Left renal cortex interstitium (tissue), 4 donors: ENCODE results near the gene KRT15. TPM values are rescaled to one million over a fixed set of nuclear protein-coding genes. Genes with fewer than 3 reads are reported as not detected.

Experiments
- DNase-seq, 4 donors: peaks; one replicate each; pipeline ENCODE4 v3.0.0-alpha.2; 2013; ENCODE audit warnings: low read depth in 4 of 4, low spot score in 2 of 4, missing footprints in 1 of 4
- polyA plus RNA-seq, 4 donors: library from polyadenylated mRNA; unstranded; fragments of 120-200 nt; gene quantifications; one replicate each; pipeline ENCODE4 v1.2.1, GENCODE V29; 2013; ENCODE audit not compliant: insufficient read length in 4 of 4

The KRT15 gene
- polyA plus RNA-seq, 4 donors: 0.49 to 2.6 (median 1.2) TPM

DNA sequence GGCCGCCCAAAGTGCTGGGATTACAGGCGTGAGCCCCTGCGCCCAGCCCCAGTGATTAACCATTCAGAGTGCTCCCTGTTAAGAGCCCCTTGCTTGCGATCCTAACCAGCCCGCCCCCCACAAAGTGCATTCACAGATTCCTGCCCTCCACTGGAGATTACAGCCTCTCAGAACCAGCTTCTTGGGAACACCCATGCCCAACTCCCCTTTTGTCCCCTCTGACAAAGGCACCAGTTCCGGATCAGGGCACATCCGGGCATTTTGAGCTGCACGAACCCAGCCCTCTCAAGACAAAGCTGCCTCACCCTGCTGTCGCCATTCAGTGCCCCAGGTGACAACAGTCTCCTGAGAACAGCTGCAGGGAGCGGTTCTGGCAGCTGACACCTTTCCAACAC, 10.3 kb upstream of the KRT15 start:
- DNase-seq: no peak

DNA sequence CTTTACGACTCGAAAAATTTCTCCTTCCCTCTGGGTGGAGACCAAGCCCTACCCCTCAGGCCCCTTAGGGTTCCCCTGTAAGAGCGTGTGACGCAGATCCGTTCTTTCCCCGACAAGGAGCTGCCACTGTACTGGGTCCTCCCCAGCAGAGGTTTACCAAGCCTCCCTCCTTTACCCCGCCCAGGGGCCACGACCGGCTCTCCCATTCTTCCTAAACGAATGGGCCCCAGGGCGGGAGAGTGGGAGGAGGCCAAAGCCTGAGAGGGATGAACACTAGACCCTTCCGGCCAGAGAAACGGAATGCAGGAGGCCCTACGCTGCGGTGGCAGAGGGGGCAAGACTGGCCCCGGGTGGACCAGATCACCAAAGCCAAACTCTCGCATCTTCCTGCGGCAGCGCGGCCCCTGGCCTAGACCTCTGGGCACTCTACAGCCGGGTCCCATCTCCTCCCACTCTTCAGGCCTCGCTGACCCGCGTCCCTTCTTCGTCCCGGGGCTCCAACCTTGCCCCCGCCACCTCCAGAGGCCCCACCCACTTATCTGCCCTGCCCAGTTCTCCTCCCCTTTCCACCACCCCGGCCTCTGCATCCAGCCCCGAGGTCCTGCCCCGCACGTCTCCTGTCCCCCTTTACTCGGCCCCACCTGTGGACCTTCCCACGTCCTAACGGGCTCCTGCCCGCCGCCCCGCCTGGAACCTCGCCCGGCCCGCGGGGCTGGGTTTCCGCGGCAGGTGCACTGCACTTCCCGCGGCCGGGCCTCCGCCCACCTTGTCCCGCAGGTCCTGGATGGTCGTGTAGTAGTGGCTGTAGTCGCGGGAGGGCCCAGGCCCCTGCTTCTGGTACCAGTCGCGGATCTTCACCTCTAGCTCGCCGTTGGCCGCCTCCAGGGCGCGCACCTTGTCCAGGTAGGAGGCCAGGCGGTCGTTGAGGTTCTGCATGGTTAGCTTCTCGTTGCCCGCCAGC, 8.7 kb upstream of the KRT15 start:
- no peak for DNase-seq

DNA sequence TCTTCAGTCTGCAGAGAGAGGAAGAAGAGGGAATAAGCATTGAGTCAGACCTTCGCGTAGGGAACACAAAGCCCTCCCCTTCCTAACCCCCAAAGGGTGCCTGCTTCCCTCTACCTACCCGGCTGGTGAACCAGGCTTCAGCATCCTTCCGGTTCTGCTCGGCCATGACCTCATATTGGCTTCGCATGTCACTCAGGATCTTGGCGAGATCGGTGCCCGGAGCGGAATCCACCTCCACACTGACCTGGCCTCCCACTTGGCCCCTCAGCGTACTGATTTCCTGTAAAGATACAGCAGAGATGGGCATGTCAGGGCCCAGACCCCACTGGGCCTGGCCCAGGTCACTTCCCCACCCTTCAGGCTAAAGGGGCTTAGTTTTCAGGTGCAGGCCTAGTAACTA, 5.6 kb upstream of the KRT15 start:
- DNase-seq: no peak

DNA sequence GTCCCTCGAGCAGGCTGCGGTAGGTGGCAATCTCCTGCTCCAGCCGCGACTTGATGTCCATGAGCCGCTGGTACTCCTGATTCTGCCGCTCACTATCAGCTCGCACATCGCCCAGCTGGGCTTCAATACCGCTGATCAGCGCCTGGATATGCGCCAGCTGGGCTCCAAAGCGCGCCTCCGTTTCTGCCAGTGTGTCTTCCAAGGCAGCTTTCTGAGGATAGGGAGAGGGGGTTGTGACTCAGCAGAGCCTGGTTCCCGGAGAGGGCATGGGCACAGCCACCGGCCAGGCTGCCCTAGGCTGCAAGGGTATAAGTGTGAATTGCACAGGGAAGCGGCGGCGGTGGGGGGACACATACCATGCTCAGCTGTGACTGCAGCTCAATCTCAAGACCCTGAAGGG, 5.1 kb upstream of the KRT15 start:
- DNase-seq: no peak

DNA sequence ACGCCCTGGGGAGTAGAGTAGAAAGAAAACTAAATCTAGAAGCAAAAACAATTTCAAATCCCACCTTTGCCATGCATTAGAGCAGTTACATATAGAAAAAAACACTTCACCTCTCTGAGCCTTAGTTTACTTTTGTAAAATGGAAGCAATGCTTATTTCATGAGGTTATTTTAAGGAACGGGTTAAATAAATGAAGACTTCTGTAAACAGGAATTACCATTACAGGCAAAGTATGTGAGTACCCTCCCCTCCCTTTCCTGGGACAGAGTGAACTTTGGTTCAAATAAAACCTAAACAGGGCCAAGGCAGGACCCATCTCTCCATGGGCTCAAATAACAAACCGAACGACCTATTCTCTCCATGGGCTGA, 4.5 kb upstream of the KRT15 start:
- DNase-seq: no peak

DNA sequence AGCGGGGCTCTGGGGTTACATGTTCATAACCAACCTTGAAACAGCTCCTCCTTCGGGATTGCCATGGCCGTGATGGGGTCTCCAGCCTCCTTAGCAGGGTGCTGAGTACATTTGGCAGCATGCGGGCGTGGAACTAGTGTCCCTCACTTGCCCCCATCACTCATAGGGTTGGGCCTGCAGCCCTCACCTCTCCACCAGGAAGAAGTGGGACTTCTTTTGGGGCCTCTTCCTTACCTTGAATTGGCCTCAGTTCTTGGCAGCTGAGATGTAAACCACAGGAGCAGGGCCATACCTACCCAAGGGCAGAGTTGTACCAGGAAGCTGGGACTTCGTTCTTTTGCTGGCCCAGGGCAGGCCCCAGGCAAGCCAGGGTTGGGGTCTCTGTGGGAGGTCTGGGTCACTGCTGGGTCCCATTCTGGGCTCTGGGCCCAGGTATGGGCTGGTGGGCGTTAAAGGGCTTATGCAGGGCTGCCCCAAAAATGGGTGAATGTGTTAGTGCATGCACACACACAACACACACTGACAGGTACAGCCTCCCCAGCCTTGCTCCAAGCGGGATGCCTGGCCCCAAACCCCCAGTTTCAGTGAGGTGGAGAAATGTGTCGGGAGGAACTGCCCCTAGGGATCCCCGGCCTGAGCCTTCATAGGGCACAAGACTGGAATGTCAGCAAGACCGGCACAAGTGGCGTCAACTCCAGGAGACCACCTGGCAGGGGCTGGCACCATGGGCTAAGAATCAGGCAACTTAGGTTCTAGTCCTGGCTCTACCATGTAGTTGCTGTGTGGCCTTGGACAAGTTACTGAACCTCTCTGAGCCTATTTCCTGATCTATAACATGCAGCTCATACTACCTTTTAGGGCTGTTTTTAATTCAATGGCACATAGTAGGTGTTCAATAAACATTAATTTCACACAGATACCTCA, 3.9 kb upstream of the KRT15 start:
- DNase-seq: no peak

DNA sequence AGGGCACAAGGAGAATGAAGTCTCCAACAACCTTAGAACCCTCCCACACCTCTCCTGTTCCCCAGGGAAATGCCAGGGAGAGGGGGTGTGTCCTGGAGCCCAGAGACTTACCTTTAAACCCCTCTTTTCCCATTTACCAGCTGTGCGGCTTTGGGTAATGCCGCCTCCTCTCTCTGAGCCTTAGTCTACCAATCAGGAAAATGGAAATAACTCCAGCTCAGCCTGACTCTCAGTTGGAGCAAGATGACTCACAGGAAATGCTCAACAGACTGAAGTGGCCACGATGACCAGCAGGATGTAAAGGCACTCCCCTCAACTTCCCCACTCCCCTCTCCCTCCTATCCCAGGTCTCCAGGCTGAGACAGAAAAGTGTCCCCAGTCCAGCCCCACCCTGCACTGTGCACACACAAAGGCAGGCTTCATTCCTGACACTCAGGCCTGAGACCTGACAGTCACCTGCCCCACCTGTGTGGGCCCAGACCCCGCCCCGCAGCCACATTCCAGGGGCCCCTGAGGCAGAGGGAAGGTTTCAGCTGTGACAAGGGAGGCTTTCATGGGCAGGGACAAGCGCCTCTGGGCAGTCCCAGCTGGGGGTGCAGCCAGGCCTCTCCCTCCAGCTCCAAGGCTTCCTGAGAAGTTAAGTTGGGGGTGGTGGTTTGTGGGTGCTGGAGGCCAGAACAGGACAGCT, 3.0 kb upstream of the KRT15 start:
- no peak for DNase-seq

DNA sequence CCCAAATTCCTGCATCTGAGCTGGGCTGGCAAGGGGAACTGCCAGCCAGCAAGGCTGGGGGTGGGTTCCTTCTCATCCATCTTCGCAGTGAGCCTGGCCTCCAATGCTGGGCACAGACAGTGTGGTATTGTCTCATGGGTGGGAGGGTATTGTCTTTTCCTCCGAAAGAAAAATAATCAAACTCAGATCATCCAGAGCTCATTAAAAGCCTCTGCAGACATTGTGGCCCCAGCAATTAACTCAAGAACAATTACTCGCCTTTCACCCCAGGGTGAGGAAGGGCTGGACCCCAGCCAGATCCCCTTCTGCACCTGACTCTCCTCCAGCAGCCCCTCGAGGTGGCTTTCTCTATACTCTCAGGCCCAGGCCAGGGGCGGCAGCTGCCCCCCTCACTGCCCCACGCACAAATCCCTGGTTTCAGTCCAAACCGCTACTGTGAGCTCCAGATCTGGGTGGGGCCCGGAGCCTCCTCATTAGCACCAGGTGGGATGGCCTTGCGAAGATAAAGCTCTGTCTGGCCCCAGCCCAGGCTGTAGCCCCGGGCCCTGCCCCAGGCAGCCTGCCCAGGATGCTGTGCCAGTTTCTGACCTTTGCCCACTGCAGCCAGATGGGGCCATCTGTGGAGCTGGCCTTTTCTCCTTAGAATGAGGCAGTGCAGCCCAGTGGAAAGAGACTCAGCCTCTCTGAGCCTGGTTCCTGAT, 2.3 kb upstream of the KRT15 start:
- DNase-seq: no peak

DNA sequence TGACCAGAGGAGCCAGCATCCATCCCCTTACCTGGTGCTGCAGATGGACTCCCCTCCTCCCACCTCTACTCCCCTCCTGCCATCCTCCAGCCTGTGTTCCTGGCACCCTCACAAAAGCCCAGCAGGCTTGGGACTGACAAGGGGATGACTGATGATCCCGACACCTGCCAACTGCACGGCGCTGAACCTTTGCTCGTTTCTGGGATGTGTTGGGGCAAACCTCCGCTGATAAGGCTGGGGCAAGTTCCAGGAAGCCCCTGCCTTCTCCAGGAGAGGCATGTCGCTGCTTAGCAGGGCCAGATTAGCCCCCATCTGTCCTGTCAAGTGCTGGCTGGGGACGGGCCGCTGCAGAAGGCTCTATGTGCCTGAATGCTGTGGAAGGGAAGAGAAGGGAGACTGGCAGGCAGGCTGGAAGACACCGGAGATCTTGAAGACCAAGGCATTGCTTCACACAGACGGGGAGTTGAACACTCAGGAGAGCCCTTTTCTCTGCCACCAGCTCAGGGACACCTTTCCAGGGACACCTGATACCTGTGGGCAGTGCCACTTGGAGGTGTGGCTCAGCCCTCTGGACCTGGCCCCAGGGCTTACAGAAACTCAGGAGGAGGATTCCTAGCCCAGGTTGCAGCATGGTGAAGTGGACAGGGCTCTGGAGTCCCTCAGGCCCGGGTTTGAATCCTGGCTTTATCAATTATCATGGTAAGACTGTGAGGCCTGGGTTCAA, 973 bp upstream of the KRT15 start:
- DNase-seq: no peak

DNA sequence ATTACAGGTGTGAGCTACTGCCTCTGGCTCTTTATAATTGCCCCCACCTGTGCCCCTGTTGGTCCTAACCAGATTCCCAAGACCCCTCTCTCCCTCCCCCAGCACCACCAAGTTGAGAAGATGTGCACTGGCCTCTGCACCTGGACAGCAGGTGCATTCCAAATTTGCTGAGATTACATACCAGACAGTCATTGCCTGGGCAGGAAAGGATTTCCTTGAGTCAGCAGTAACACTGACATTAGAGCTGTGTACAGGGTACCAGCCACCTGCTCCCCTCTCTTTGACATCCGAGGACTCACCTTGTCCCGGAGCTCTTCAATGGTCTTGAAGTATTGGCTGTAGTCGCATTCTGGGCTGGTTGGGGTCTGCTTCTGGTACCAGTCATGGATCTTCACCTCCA, 659 bp downstream of the KRT15 start:
- DNase-seq: no peak

DNA sequence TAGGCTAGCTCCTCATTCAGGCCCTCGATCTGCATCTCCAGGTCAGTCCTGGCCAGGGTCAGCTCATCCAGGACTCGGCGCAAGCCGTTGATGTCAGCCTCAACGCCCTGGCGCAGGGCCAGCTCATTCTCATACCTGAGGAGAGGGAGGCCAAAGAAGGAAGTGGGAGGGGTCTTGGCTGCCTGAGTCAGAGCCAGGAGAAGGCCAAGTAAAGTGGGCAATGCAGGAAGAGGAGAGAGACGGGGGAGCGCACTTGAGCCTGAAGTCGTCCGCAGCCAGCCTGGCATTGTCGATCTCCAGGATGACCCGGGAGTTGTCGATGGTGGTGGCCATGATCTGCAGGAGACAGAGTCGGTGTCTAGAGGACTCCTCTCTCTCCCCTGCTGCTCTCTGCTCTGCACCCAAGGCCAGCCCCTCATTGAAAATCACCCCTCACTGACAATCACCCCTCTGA, 1.8 kb downstream of the KRT15 start:
- no peak for DNase-seq

DNA sequence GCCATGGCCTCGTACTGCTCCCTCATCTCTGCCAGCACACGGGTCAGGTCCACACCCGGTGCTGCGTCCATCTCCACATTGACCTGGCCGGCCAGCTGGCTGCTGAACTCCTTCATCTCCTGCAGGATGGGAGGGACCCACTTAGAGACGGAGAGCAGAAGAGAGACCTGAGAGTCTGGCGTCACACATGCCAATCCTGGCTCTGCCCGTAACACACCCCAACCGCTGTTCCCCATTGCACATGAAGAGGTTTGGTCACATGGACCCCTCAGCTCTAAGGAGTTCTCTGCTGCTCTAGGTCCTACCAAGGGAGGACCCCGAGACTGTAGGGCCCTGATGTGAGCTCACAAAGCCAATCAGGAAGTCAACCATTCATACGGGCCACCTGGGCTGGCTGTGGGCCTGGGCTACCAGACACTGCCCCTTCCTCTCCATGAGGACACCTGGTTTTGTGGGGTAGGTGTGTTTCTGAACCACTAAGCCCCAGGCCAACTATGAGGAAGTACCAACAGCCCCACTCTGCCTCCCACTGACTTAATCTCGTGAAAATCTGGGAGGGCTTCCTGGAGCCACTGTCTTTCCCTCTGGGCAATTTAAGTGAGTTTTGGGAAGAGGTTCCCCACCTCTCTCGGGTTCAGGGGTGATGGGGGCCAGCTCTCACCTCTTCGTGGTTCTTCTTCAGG, 2.4 kb downstream of the KRT15 start:
- no peak for DNase-seq

DNA sequence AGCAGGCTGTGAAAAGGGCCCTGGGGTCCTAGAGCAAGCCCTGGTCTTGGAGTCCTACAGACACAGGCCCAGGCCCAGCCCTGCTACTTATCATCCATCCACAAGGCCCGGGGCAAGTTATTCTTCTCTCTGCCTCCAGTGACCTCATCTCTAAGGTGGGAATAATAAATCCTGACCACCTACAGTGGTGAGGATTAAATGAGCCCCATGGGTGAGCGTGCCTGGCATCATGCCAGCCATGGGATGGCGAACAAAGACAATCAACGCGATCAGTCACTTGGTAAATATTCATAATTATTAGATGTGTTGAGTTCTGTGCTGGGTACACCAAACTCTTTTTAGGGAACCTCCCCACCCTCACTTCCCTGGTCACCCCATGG, 5.5 kb downstream of the KRT15 start:
- no peak for DNase-seq

DNA sequence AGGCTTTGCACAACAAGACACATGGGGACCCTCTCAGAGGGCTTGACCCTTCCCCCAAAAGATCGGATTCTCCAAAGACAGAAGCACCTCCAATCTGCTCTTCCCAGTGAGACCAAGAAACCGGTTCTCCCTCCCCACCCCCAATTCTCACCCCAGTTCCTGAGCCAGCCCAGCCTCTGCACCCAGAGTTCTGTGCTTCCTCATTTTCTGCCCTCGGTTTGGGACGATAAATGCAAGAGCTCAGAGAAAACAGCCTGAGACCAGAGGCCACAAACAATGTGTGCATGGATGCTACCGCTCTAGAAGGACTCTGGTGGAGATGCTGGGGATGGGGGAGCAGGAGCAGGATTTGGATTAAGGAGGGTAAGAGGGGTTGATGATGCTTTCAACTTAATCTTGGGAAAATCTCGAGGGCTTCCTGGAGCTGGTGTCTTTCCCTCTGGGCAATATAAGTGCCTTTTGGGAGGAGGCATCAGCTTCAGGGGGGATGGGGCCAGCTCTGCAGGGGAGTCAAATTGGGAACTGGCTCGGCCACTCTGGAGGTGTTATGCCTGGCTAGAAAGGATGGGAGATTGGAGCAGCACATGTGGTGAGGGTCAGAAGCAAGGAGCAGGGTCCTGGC, 6.0 kb downstream of the KRT15 start:
- DNase-seq: no peak

DNA sequence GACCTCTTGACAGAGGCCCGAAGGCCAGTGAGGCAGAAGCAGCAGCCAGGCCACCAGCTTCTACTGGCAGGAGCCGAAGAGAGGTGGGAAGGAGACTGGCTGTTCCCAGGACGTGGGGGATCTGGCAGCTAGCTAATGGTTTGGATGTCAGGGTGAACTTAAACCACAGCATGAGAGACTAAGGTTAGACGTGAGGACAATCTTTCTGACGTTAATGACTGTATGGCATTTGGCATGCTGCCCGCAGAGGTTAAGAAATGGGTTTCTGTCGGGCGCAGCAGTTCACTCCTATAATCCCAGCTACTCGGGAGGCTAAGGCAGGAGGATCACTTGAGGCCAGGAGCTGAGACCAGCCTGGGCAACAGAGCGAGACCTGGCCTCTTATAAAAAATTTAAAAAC, 7.0 kb downstream of the KRT15 start:
- DNase-seq: no peak

DNA sequence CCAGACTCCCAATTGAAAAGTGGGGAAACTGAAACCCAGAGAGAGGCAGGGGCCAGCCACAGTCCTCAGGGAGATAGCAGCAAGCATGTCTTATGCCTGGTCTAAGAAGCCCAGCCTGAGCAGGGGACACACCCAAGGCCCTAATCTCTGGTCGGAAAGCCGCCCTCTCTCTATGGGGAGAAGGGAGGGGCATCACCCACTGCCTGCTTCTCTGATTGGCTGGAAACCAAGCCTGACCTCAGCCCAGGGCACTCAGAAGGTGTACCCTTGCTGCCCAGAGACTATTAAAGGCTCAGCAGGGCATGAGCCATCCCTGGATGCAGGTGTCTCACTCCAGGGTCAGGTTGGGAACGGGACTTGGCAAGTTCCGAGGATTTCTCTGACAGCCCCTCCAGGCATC, 7.6 kb downstream of the KRT15 start:
- no peak for DNase-seq

DNA sequence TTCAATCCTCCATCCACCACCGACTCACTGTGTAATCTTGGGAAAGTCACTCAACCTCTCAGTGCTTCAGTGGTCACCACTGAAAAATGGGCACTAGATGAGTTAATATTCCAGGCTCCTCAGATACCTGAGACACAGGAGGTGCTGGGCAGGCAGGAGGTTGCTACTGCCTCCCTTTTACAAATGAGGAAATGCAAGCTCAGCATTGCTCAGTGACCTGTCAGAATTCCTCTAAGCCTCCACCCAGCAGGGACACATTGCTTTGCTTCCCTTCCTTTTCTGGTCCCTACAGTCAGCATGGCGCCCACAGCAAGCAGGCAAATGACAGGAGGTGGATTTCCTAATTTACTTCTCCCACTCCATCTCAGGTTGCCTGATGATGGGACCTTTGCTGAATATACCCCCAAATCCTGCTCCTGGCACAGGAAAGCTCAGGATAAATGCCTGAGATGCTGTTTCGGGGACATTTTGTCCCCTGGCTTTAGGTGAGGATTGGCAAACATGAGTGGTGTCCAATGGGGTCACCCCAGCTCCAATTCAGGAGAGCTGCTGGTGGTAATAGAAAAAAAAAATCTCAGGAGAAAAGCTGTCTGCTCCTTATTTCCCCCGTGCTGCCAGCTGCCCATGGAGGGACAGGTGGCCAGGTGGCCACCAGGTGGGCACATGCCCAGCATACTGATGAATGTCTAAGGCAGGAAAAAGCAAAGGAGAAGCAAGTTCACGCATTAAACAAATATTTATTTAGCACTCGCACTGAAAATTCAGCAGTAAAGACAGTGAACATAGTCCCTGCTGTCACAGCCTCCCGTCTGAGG, 8.2 kb downstream of the KRT15 start:
- DNase-seq: no peak

DNA sequence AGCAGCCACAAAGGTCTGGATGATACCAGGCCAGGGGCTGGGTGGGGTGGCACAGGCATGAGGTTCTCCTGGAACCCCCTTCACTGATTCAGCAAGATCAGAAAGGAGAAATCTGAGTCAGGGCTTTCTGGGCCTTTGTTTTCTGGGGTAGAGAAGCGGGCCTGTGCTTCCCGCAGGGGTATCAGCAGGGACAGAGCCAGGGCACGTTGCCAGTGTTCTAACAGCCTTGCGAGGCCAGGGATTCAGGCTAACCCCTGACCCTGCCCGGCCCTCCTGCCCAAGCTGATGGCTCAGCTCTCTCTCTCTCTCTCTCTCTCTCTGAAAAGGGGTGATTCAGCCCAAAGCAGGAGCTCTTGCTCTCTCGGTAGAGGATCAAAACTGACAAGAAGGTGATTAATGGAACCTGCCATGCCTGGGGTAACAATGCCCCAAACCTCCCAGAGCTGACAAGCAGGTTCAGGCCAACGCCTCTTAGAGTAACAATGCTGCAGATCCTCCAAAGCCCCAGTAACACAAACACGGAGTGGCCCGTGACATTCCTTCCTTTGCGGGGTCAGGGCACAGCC, 11.3 kb downstream of the KRT15 start:
- no peak for DNase-seq
